Measurements from ENCODE around the gene MAEA.
A peak's percentile ranks its signal among the peaks of the same experiment; 100 is the strongest.

The MAEA gene

GRCh38 chr4:1289207-1290164 is at the start of gene MAEA:
TSS of gene MAEA (plus strand) at chr4:1289891. CDS start at chr4:1289914, 23 bp downstream.
- H3K9me3 ChIP-seq (ENCODE audit: control insufficient read depth, insufficient read depth, low read length): no peaks in the 10 kb centered on the region; the same call in none of the 2 replicates
- H3K4me1 ChIP-seq (ENCODE audit: insufficient read depth, low read length): peaks cover 8% of the 10 kb centered on the region; the same call in 1 of the 2 replicates
- peak within 1 kb of the TSS; percentile 93 for H3K9ac ChIP-seq (ENCODE audit: low read depth, low read length)
- H3K36me3 ChIP-seq (ENCODE audit: insufficient read depth, low read length): no peaks in the 10 kb centered on the region; the same call in 1 of the 2 replicates

- Histone ChIP-seq H3K36me3 (ENCODE audit: insufficient read depth, low read length) (peaks cover 16% of the 10 kb centered on the region), H3K4me1 (ENCODE audit: insufficient read depth, low read length) (no peaks in the 10 kb centered on the region), H3K9ac (ENCODE audit: low read depth, low read length) (no peak overlapping the region), H3K9me3 (ENCODE audit: control insufficient read depth, insufficient read depth, low read length) (no peaks in the 10 kb centered on the region)
These were observed 49.8 kb upstream of the MAEA start for GRCh38 chr4:1239950-1240307.

DNA sequence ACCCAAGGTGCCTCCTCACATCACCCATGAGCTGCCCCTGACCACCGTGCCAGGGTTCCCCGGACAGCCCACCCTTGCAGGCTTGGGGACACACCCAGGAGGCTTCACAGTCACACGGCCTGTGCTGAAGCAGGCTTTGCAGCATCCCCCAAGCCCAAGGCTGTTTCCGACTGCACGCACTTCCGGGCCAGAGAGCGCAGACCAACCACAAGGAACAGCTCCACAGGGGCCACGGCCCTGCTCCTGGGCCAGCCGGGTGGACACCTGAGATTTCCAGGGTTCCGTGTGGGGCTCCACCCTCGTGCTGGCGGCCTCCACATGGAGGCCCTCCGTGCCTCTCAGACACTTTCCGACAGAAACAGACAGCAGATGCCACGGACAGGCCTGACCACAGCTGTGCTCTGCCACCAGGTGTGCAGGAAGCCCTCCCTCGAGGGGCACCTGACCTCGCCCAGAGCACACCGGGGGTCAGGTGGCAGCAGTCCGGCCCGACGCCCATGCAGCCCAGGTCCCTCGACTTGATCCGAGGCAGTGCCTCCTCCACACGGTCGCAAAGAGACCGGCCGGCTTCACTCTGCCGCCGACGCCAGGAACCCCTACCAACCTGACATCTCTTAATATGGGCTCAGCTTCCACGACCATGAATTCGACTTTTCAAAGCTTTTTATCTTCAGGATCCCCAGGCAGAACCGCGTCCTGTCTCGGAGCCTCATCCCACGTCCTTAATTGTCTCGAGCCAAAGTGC is 48.8 kb upstream of the MAEA start:
- peaks cover 15% of the 10 kb centered on the region for H3K36me3 ChIP-seq (ENCODE audit: insufficient read depth, low read length)
- no peaks in the 10 kb centered on the region for H3K4me1 ChIP-seq (ENCODE audit: insufficient read depth, low read length)
- H3K9ac ChIP-seq (ENCODE audit: low read depth, low read length): no peak overlapping the region
- H3K9me3 ChIP-seq (ENCODE audit: control insufficient read depth, insufficient read depth, low read length): no peaks in the 10 kb centered on the region

- Histone ChIP-seq H3K36me3 (ENCODE audit: insufficient read depth, low read length) (peaks cover 15% of the 10 kb centered on the region), H3K9me3 (ENCODE audit: control insufficient read depth, insufficient read depth, low read length) (no peaks in the 10 kb centered on the region), H3K9ac (ENCODE audit: low read depth, low read length) (no peak overlapping the region), H3K4me1 (ENCODE audit: insufficient read depth, low read length) (no peaks in the 10 kb centered on the region)
These were observed 48.2 kb upstream of the MAEA start for GRCh38 chr4:1241466-1241935.

- Histone ChIP-seq H3K4me1 (ENCODE audit: insufficient read depth, low read length) (peaks cover 2% of the 10 kb centered on the region; the same call in 1 of the 2 replicates), H3K9ac (ENCODE audit: low read depth, low read length) (no peak overlapping the region), H3K36me3 (ENCODE audit: insufficient read depth, low read length) (peaks cover 10% of the 10 kb centered on the region), H3K9me3 (ENCODE audit: control insufficient read depth, insufficient read depth, low read length) (no peaks in the 10 kb centered on the region)
These were observed 47.7 kb upstream of the MAEA start for GRCh38 chr4:1241936-1242505.

DNA sequence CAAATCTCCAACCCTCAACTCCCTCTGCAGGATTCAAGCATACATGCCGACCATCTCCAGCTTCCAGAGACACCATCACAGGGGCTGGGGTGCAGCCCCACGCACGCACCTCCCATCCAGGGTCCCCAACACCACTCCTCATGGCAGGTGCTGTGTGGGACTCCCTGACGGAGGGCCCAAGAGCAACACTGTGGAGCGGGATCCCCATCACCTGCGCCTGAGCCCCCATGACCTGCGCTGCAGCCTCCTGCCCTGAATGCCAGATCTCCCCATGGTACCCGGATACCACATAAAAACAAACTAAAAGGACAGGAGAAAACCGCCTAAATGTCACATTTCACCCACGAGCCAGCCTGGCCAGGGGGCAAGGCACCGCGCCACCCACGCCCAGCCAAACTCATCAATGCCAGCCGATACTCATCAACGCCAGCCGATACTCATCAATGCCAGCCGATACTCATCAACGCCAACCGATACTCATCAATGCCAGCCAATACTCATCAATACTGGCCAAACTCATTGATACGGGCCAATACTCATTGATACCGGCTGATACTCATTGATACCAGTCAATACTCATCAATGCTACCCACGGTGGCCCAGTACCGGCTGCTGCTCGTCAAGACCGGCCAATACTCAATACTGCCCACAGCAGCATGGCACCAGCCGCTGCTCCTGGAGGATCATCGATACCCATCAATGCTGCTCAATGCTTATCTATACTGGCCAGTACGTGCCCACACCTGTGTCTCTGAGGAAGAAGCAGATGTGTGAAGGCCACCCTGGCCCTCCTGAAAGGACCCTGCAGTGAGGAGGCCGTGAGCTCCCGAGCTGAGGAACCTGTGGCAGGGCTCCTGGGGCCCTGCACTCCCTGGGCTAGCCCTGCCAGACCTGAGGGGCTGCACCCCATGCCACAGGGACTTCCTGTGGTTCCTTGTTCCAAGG is 46.9 kb upstream of the MAEA start:
- Histone ChIP-seq H3K36me3 (ENCODE audit: insufficient read depth, low read length) (peaks cover 9% of the 10 kb centered on the region), H3K9ac (ENCODE audit: low read depth, low read length) (no peak overlapping the region), H3K9me3 (ENCODE audit: control insufficient read depth, insufficient read depth, low read length) (no peaks in the 10 kb centered on the region), H3K4me1 (ENCODE audit: insufficient read depth, low read length) (peaks cover 4% of the 10 kb centered on the region; the same call in 1 of the 2 replicates)

DNA sequence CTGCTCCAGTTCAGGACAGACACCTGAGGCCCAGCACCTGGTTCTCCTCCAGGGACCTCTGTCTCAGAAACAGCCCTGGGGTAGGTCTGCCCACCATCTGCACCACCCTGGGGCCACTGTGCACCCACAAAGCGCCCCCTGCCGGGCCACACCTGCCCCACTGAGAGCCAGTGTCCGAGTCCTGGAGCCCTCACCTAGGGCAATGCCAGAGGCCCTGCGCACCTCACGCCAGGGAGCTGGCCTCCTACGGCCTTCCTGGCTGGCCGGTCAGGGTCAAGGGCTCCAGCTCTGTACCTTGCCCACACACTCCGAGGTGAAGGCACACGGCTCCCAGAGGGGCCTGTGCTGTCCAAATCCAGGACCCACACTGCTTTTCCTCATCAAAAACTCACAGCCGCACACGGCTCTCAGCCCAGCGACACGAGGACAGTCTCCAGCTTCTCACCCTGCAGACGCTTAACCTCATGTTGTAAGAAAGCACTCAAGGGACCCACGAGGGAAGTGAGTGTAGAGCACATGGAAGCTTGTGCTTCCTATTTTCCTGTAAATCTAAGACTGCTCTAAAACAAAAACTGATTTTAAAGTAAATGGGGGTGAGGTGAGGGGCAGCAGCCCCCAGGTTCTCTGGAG is 46.1 kb upstream of the MAEA start:
- H3K9ac ChIP-seq (ENCODE audit: low read depth, low read length): no peak overlapping the region
- H3K9me3 ChIP-seq (ENCODE audit: control insufficient read depth, insufficient read depth, low read length): no peaks in the 10 kb centered on the region
- peaks cover 4% of the 10 kb centered on the region; the same call in 1 of the 2 replicates for H3K4me1 ChIP-seq (ENCODE audit: insufficient read depth, low read length)
- peaks cover 9% of the 10 kb centered on the region for H3K36me3 ChIP-seq (ENCODE audit: insufficient read depth, low read length)

DNA sequence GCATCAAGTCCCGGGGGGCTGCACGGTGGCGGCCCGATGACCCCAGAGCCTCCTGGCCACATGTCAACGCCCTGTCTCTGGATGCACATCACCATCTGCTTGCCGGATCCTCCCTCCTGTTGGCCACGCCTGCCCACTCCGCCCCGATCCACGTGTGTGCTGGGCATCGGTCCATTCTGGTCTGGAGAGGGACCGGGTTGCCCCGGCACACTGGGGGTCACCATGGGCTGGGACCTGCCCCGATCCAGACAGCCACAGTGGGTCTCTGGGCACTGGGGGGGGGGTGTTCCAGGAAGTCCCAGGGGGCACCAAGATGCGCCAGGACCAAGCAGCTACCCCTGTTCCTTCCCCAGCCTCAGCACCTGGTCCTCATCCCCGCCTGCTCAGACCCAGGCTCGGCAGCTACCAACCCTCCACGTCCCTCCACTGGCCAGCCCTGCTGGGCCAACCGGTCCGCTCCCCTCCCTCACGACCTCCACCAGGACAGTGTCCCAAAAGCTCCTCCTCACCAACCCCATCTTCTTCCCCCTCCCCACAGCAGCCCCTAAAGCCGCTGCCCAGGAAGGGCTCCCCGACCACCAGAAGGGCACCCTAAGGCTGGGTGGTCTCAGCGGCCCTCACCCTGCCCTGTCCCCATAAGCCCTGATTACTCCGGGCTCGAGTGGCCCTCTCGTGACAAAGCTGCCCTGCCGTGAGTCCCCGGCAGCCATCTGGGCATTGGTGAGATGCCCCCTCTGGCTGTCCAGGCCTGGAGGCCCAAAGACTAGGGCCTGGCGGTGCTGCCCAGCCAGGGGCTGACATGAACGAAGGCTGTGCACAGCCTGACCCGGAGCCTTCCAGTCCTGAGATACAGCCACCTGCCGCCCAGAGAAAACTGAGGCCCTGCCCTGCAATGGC is 45.4 kb upstream of the MAEA start:
- no peaks in the 10 kb centered on the region for H3K9me3 ChIP-seq (ENCODE audit: control insufficient read depth, insufficient read depth, low read length)
- peaks cover 4% of the 10 kb centered on the region; the same call in 1 of the 2 replicates for H3K4me1 ChIP-seq (ENCODE audit: insufficient read depth, low read length)
- H3K36me3 ChIP-seq (ENCODE audit: insufficient read depth, low read length): peaks cover 9% of the 10 kb centered on the region
- no peak overlapping the region for H3K9ac ChIP-seq (ENCODE audit: low read depth, low read length)

GRCh38 chr4:1244978-1245471 is 44.7 kb upstream of the MAEA start:
- Histone ChIP-seq H3K9ac (ENCODE audit: low read depth, low read length) (no peak overlapping the region), H3K36me3 (ENCODE audit: insufficient read depth, low read length) (peaks cover 9% of the 10 kb centered on the region), H3K9me3 (ENCODE audit: control insufficient read depth, insufficient read depth, low read length) (no peaks in the 10 kb centered on the region), H3K4me1 (ENCODE audit: insufficient read depth, low read length) (peaks cover 4% of the 10 kb centered on the region; the same call in 1 of the 2 replicates)

DNA sequence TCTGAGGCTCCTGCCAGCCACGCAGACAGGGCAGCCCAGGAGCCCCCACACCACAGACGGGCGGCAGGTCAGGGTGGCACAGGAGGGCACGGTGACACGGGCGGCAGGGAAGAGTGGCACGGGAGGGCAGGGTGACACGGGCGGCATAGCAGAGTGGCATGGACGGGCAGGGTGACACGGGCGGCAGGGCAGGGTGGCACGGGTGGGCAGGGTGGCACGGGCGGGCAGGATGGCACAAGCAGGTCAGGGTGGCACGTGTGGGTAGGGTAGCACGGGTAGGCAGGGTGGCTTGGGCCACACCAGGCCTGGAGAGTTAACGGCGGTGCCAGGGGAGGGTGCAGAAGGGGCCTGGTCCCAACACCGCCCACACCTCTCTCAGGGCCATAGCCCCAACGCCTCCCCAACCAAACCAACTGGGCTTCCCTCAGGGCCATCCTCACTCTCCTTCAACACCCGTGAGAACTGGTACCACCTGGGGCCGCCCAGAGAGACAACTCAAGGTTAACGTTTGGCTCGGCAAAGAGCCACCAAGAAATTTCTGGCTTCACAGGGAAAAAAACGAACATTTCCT is 44.1 kb upstream of the MAEA start:
- Histone ChIP-seq H3K36me3 (ENCODE audit: insufficient read depth, low read length) (peaks cover 9% of the 10 kb centered on the region), H3K9me3 (ENCODE audit: control insufficient read depth, insufficient read depth, low read length) (no peaks in the 10 kb centered on the region), H3K9ac (ENCODE audit: low read depth, low read length) (no peak overlapping the region), H3K4me1 (ENCODE audit: insufficient read depth, low read length) (peaks cover 4% of the 10 kb centered on the region; the same call in 1 of the 2 replicates)

DNA sequence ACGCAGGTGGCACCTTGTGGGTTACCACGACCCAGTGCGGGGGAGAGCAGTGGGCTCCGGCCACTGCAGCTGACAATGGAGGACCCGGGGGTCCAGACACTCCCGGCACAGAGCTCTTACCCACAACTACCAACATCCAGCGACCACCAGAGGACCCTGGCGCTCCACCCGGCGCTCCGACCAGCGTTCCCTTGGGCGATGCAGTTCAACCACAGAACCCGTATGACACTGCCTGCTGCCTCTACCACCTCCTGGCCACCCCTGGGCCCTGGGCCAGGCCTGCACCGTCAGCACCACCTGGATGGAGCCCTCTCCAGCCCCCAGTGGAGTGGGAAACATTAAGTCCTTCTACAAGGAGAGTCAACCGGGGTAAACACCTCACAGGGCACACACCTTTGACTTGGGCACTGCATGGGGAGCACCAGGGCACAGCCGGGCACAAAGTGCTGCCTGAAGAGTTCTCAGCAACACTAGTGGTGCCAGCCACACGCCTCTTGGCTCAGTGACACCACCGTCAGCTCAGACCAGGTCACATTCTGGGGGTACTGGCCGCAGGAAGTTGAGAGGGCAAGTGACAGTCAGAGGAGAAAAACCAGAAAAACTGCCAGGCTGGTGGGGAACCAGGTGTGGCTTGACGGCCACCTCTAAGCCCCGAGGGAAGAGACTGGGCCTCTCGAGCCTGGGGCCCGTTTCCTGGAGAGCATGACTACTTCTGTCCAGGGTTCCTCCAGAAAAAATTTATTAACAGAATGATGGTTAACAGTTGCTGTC is 43.4 kb upstream of the MAEA start:
- H3K4me1 ChIP-seq (ENCODE audit: insufficient read depth, low read length): peaks cover 4% of the 10 kb centered on the region; the same call in 1 of the 2 replicates

More for the DNA sequence above, 43.4 kb upstream of the MAEA start:
- peaks cover 6% of the 10 kb centered on the region for H3K36me3 ChIP-seq (ENCODE audit: insufficient read depth, low read length)
- H3K9ac ChIP-seq (ENCODE audit: low read depth, low read length): no peak overlapping the region
- H3K9me3 ChIP-seq (ENCODE audit: control insufficient read depth, insufficient read depth, low read length): no peaks in the 10 kb centered on the region
